ENCODE measurements around the gene SRGAP1.

GRCh38 chr12:64170024-64170423 is 325.5 kb downstream of the SRGAP1 start:
- TF ChIP-seq POLR2AphosphoS5 (IDR thresholded peaks at IDR 0.05; ENCODE audit: low read depth, low read length), result no peak
- no peak for TF ChIP-seq POLR2A (IDR thresholded peaks at IDR 0.05; ENCODE audit: low read depth, low read length)
- no peak for TF ChIP-seq TAF1 (IDR thresholded peaks at IDR 0.05; ENCODE audit: borderline replicate concordance, low read depth, low read length)
